H9 (cell line): ENCODE data around the gene SMARCAL1. TPM values are rescaled to one million over a fixed set of nuclear protein-coding genes. Genes with fewer than 3 reads are reported as not detected.
A peak's percentile ranks its signal among the peaks of the same experiment; 100 is the strongest.

Source experiments
- DNase-seq: peaks from one replicate; pipeline ENCODE4 v3.0.0-alpha.2; 2017
- H2AFZ ChIP-seq: one replicate; pipeline ENCODE4 v1.6.1; 2013; ENCODE audit warnings: mild to moderate bottlenecking, low read length, control low read depth, moderate library complexity
- H2AK5ac ChIP-seq: 2 replicates; pipeline ENCODE4 v1.6.1; 2013; ENCODE audit warnings: low read length, control low read depth, mixed read lengths; ENCODE audit not compliant: insufficient read length
- H2BK120ac ChIP-seq: one replicate; pipeline ENCODE4 v1.6.1; 2013; ENCODE audit warnings: low read depth, mild to moderate bottlenecking, low read length, control low read depth, inconsistent platforms; ENCODE audit not compliant: poor library complexity, severe bottlenecking
- H2BK12ac ChIP-seq: 2 replicates; pipeline ENCODE4 v1.6.1; 2013; ENCODE audit warnings: low read length, control low read depth, mixed read lengths, low read depth; ENCODE audit not compliant: insufficient read length
- H2BK15ac ChIP-seq: 2 replicates; pipeline ENCODE4 v1.6.1; 2013; ENCODE audit warnings: low read depth, low read length, control low read depth
- H2BK20ac ChIP-seq: one replicate; pipeline ENCODE4 v1.6.1; 2013; ENCODE audit warnings: low read depth, mild to moderate bottlenecking, low read length, control low read depth, inconsistent platforms; ENCODE audit not compliant: poor library complexity, severe bottlenecking
- H2BK5ac ChIP-seq: 2 replicates; pipeline ENCODE4 v1.6.1; 2013; ENCODE audit warnings: low read length, control low read depth, mixed read lengths; ENCODE audit not compliant: insufficient read length
- H3K14ac ChIP-seq: 2 replicates; pipeline ENCODE4 v1.6.1; 2013; ENCODE audit warnings: low read length, control low read depth; ENCODE audit not compliant: insufficient read depth
- H3K18ac ChIP-seq: 2 replicates; pipeline ENCODE4 v1.6.1; 2013; ENCODE audit warnings: low read depth, mild to moderate bottlenecking, mixed read lengths, low read length, control low read depth; ENCODE audit not compliant: insufficient read length
- H3K23ac ChIP-seq: 2 replicates; pipeline ENCODE4 v1.6.1; 2013; ENCODE audit warnings: low read length, control low read depth, mixed read lengths, low read depth; ENCODE audit not compliant: insufficient read length
- H3K23me2 ChIP-seq: 2 replicates; pipeline ENCODE4 v1.6.1; 2013; ENCODE audit warnings: low read depth, mild to moderate bottlenecking, mixed read lengths, low read length, control low read depth; ENCODE audit not compliant: insufficient read length, poor library complexity, severe bottlenecking
- H3K27ac ChIP-seq: 2 replicates; pipeline ENCODE4 v1.5.1; 2013; ENCODE audit warnings: low read length, control low read depth, mixed read lengths, low read depth; ENCODE audit not compliant: insufficient read length
- H3K27me3 ChIP-seq: 2 replicates; pipeline ENCODE4 v1.6.1; 2013; ENCODE audit warnings: low read length, control low read depth, inconsistent platforms; ENCODE audit not compliant: insufficient read depth
- H3K4ac ChIP-seq: 2 replicates; pipeline ENCODE4 v1.6.1; 2013; ENCODE audit warnings: low read depth, mild to moderate bottlenecking, control low read depth, inconsistent platforms, low read length, moderate library complexity
- H3K4me1 ChIP-seq: 2 replicates; pipeline ENCODE4 v1.6.1; 2013; ENCODE audit warnings: low read length, control low read depth, inconsistent platforms; ENCODE audit not compliant: insufficient read depth
- H3K4me2 ChIP-seq: 2 replicates; pipeline ENCODE4 v1.6.1; 2013; ENCODE audit warnings: low read length, control low read depth, mixed read lengths; ENCODE audit not compliant: insufficient read length, insufficient read depth
- H3K56ac ChIP-seq: 2 replicates; pipeline ENCODE4 v1.6.1; 2013; ENCODE audit warnings: low read depth, mild to moderate bottlenecking, mixed read lengths, low read length, control low read depth; ENCODE audit not compliant: insufficient read length
- H3K79me1 ChIP-seq: 2 replicates; pipeline ENCODE4 v1.6.1; 2013; ENCODE audit warnings: low read depth, mild to moderate bottlenecking, moderate library complexity, low read length, control low read depth, inconsistent platforms; ENCODE audit not compliant: insufficient read depth, poor library complexity, severe bottlenecking
- H3K79me2 ChIP-seq: 2 replicates; pipeline ENCODE4 v1.6.1; 2013; ENCODE audit warnings: low read length, control low read depth, inconsistent platforms; ENCODE audit not compliant: insufficient read depth
- H3K9ac ChIP-seq: 2 replicates; pipeline ENCODE4 v1.6.1; 2013; ENCODE audit warnings: low read length, control low read depth, mixed read lengths; ENCODE audit not compliant: insufficient read length; ENCODE audit errors: extremely low read depth
- H3K9me3 ChIP-seq: one replicate; pipeline ENCODE4 v1.6.1; 2013; ENCODE audit warnings: low read depth, low read length, inconsistent platforms; ENCODE audit not compliant: control insufficient read depth
- H3T11ph ChIP-seq: one replicate; pipeline ENCODE4 v1.6.1; 2013; ENCODE audit warnings: mild to moderate bottlenecking, low read length, control low read depth, inconsistent platforms
- H4K20me1 ChIP-seq: one replicate; pipeline ENCODE4 v1.6.1; 2013; ENCODE audit not compliant: control insufficient read depth, insufficient read length, insufficient read depth
- H4K5ac ChIP-seq: 2 replicates; pipeline ENCODE4 v1.6.1; 2013; ENCODE audit warnings: low read depth, mild to moderate bottlenecking, mixed read lengths, low read length, control low read depth; ENCODE audit not compliant: insufficient read length
- H4K8ac ChIP-seq: replicated peaks from 2 replicates; pipeline ENCODE4 v1.6.1; 2013; ENCODE audit warnings: low read length, control low read depth, mixed read lengths, low read depth; ENCODE audit not compliant: insufficient read length
- H4K91ac ChIP-seq: 2 replicates; pipeline ENCODE4 v1.6.1; 2013; ENCODE audit warnings: low read depth, mild to moderate bottlenecking, moderate library complexity, mixed read lengths, low read length, control low read depth; ENCODE audit not compliant: insufficient read length
- H3K27ac Mint-ChIP-seq, 3 experiments: 2 replicates in 2 of 3; 3 replicates in 1 of 3; pipeline ENCODE4 v1.8.0; 2020 to 2021; ENCODE audit warnings: mixed read lengths in 3 of 3, mild to moderate bottlenecking in 1 of 3, moderate library complexity in 1 of 3
- H3K27me3 Mint-ChIP-seq: 2 replicates; pipeline ENCODE4 v1.8.0; 2021; ENCODE audit warnings: low read depth, mild to moderate bottlenecking, moderate library complexity, mixed read lengths
- H3K36me3 Mint-ChIP-seq, 3 experiments: 2 replicates in 2 of 3; 3 replicates in 1 of 3; pipeline ENCODE4 v1.8.0; 2020 to 2021; ENCODE audit warnings: low read depth in 3 of 3, mixed read lengths in 3 of 3; ENCODE audit not compliant: insufficient read depth in 1 of 3
- H3K4me1 Mint-ChIP-seq, 2 experiments: 2 replicates each; pipeline ENCODE4 v1.8.0; 2020; ENCODE audit warnings: mixed read lengths in 2 of 2
- H3K4me3 Mint-ChIP-seq, 2 experiments: 2 replicates in 1 of 2; 3 replicates in 1 of 2; pipeline ENCODE4 v1.8.0; 2020 to 2021; ENCODE audit warnings: mild to moderate bottlenecking in 2 of 2, mixed read lengths in 2 of 2, moderate library complexity in 1 of 2
- H3K9me3 Mint-ChIP-seq, 2 experiments: 2 replicates in 1 of 2; 3 replicates in 1 of 2; pipeline ENCODE4 v1.8.0; 2020; ENCODE audit warnings: mild to moderate bottlenecking in 2 of 2, mixed read lengths in 2 of 2, moderate library complexity in 1 of 2
- WGBS: extraction: QIAGEN DNeasy Blood & Tissue Kit; methylation state at CpG from one replicate; pipeline ENCODE4 v1.1.7; 2013; ENCODE audit warnings: missing lambda C conversion rate, low lambda C conversion rate, mixed read lengths; ENCODE audit not compliant: insufficient read length; ENCODE audit errors: extremely low coverage; 5-methylcytosine and 5-hydroxymethylcytosine counted together
- total RNA-seq: library from RNA; stranded (reverse); gene quantifications from 2 replicates; pipeline ENCODE4 v1.2.1, GENCODE V29; 2021
- TF ChIP-seq, protein P1 (sequence below): fragments of 200-600 bp; sonication (generic); conservative IDR thresholded peaks from 3 replicates; pipeline ENCODE4 v1.8.0; 2021; ENCODE audit warnings: antibody characterized with exemption, mild to moderate bottlenecking

SMARCAL1 gene
- total RNA-seq, 1 experiment from 2014 or later, result 16.5 TPM

DNA sequence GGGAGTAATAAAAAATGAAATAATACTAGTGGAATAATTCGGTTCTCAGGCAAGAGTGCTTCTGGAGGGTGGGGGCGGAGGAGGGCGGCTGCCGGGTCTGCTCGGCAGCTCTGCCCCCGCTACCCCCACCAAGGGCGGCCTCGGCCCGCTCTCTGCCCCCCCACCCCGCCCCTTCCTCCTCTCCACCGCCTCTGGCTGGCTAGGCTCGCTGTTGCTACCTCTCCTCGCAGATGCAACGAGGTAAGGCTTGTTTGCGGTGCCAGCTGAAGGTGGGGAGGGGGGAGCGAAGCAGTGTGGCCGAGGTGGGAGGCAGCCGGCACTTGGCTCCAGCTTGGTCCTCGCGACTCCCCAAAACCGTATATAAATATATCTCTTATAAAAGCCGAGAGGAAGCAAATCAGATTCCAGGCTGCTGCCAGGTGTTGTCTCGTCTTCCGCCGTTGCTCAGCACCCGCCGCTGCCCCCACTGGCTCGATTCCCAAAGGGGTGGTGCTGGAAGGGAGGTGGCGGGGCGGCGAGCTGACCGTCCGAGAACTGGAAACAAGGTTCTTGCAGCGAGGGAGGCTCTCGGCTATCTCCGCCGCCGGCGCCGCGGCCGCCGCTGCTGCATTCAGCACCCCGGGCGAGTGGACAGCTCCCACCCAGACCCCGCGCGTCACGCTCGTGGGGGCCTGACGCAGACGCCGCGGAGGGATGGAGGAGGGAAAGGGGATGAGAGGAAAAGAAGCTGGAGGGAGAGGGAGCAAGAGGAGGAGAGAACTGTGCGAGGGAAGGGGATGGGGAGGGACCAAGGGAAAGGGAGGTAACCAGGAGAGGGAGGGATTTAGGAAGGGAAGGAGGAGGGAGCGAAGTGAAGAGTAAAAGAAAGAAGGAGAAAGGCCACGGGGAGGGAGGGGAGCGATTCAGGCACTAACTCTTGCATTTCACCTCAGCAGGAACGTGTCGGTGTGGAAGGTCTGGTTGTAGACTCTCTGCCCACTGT, 40.3 kb upstream of the SMARCAL1 start, which contains the start of gene MARCHF4:
TSS of gene MARCHF4 (minus strand) at position 763 of the 982 bp plus-strand sequence. CDS start 2,223 bp downstream, outside the sequence.
- H3K4me2 ChIP-seq, result peak within 1 kb of the TSS; percentile 96
- H3K9me3 ChIP-seq, result no peaks in the 10 kb centered on the region
- no peak within 1 kb of the TSS for H2BK5ac ChIP-seq
- no peak within 1 kb of the TSS for H3K18ac ChIP-seq
- no peaks in the 10 kb centered on the region for H3K79me1 ChIP-seq
- H2AFZ ChIP-seq, result no peak within 1 kb of the TSS
- Mint-ChIP-seq H3K36me3 (no peaks in the 10 kb centered on the region), H3K27me3 (peaks cover 67% of the 10 kb centered on the region), H3K4me3 (peak within 1 kb of the TSS; percentile 72 to 92), H3K27ac (peak within 1 kb of the TSS in 1 of 3 experiments; percentile 24; a peak in 1 of 7 replicates), H3K4me1 (peaks cover 25 to 37% of the 10 kb centered on the region in 2 experiments), H3K9me3 (no peaks in the 10 kb centered on the region)
- H3K14ac ChIP-seq, result no peak within 1 kb of the TSS
- TF ChIP-seq, protein P1, sequence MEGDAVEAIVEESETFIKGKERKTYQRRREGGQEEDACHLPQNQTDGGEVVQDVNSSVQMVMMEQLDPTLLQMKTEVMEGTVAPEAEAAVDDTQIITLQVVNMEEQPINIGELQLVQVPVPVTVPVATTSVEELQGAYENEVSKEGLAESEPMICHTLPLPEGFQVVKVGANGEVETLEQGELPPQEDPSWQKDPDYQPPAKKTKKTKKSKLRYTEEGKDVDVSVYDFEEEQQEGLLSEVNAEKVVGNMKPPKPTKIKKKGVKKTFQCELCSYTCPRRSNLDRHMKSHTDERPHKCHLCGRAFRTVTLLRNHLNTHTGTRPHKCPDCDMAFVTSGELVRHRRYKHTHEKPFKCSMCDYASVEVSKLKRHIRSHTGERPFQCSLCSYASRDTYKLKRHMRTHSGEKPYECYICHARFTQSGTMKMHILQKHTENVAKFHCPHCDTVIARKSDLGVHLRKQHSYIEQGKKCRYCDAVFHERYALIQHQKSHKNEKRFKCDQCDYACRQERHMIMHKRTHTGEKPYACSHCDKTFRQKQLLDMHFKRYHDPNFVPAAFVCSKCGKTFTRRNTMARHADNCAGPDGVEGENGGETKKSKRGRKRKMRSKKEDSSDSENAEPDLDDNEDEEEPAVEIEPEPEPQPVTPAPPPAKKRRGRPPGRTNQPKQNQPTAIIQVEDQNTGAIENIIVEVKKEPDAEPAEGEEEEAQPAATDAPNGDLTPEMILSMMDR, result no peak
- H4K5ac ChIP-seq, result no peak within 1 kb of the TSS
- H2BK120ac ChIP-seq, result no peak within 1 kb of the TSS
- H4K20me1 ChIP-seq, result no peaks in the 10 kb centered on the region
- H3K79me2 ChIP-seq, result no peaks in the 10 kb centered on the region
- WGBS, result no CpG with 5 or more reads among the region's 60 CpGs
- peaks cover 5% of the 10 kb centered on the region; the same call in 1 of the 2 replicates for H3K4me1 ChIP-seq
- H4K91ac ChIP-seq, result no peak within 1 kb of the TSS
- H3K27me3 ChIP-seq, result peaks cover 6% of the 10 kb centered on the region; the same call in 1 of the 2 replicates
- no peak within 1 kb of the TSS for H3K23ac ChIP-seq
- H2BK15ac ChIP-seq, result no peak within 1 kb of the TSS
- no peak within 1 kb of the TSS for H3T11ph ChIP-seq
- H2BK12ac ChIP-seq, result no peak within 1 kb of the TSS
- H2BK20ac ChIP-seq, result no peak within 1 kb of the TSS
- peak; percentile 88 for DNase-seq
- H3K56ac ChIP-seq, result no peak within 1 kb of the TSS
- H3K9ac ChIP-seq, result no peak within 1 kb of the TSS
- H3K27ac ChIP-seq, result no peak within 1 kb of the TSS
- H2AK5ac ChIP-seq, result no peak within 1 kb of the TSS
- no peak within 1 kb of the TSS for H4K8ac ChIP-seq
- peaks cover 20% of the 10 kb centered on the region for H3K23me2 ChIP-seq
- no peak within 1 kb of the TSS for H3K4ac ChIP-seq
